Endothelial cell of umbilical vein (primary cell): Measurements from ENCODE around the gene C1orf115. TPM values are rescaled to one million over a fixed set of nuclear protein-coding genes. Genes with fewer than 3 reads are reported as not detected.

Source experiments
- BruUV-seq: library from RNA; stranded (reverse); fragments of 400-500 nt; replicated peaks from 2 replicates; lab custom pipeline; 2021; lab: Mats Ljungman, UMichigan
- CTCF ChIA-PET: fragments of 300-600, 350-600 bp; sonication (Branson Sonifier 250); formaldehyde crosslinking; loops from one replicate; lab custom pipeline; 2021; ENCODE audit warnings: antibody characterized with exemption, inconsistent platforms; lab: Charles Lee
- POLR2A ChIA-PET: fragments of 300-600, 350-600 bp; sonication (Branson Sonifier 250); formaldehyde crosslinking; loops from one replicate; lab custom pipeline; 2021; ENCODE audit warnings: antibody characterized with exemption, inconsistent platforms; lab: Charles Lee
- DNase-seq: peaks from one replicate; pipeline ENCODE4 v3.0.0-alpha.2; 2011; ENCODE audit warnings: low read depth, low spot score
- FAIRE-seq: peaks from 2 replicates; lab custom pipeline; 2011; peaks lifted over from hg19 to GRCh38; lab: Jason Lieb, UNC
- H2AFZ ChIP-seq: 2 replicates; pipeline ENCODE4 v1.6.0; 2012; ENCODE audit warnings: low read depth, low read length, control low read depth, inconsistent platforms
- H3K27ac ChIP-seq: 2 replicates; pipeline ENCODE4 v1.5.1; 2011; ENCODE audit warnings: low read depth, mild to moderate bottlenecking, control low read depth, low read length, moderate library complexity; ENCODE audit not compliant: insufficient read depth
- H3K27me3 ChIP-seq, 2 experiments: 2 replicates each; pipeline versions ENCODE4 v1.6.0 to v1.6.1; 2011; ENCODE audit warnings: low read length in 2 of 2, mixed read lengths in 1 of 2; ENCODE audit not compliant: control insufficient read depth in 2 of 2, insufficient read depth in 2 of 2
- H3K36me3 ChIP-seq, 2 experiments: 2 replicates in 1 of 2; 3 replicates in 1 of 2; pipeline ENCODE4 v1.5.1; 2011; ENCODE audit warnings: low read length in 2 of 2, mild to moderate bottlenecking in 1 of 2, moderate library complexity in 1 of 2; ENCODE audit not compliant: control insufficient read depth in 2 of 2, insufficient read depth in 2 of 2; ENCODE audit errors: extremely low read depth in 1 of 2
- H3K4me1 ChIP-seq: 3 replicates; pipeline ENCODE4 v1.5.1; 2011; ENCODE audit warnings: mild to moderate bottlenecking, low read length; ENCODE audit not compliant: control insufficient read depth, insufficient read depth; ENCODE audit errors: extremely low read depth
- H3K4me2 ChIP-seq: 2 replicates; pipeline ENCODE4 v1.6.1; 2011; ENCODE audit warnings: low read length, control low read depth, mixed read lengths; ENCODE audit not compliant: insufficient read depth
- H3K4me3 ChIP-seq, 3 experiments: fragments of 200-600 bp in 1 of 3; sonication (generic), shearing (Covaris generic) in 1 of 3; replicated peaks in 1 of 3; 2 replicates each; pipeline ENCODE4 v1.5.1; 2011 to 2016; ENCODE audit warnings: control low read depth in 3 of 3, low read length in 3 of 3, mild to moderate bottlenecking in 2 of 3, inconsistent platforms in 1 of 3, low read depth in 1 of 3, moderate library complexity in 1 of 3; ENCODE audit not compliant: insufficient read depth in 1 of 3
- H3K79me2 ChIP-seq: 2 replicates; pipeline ENCODE4 v1.6.0; 2012; ENCODE audit warnings: low read length, inconsistent platforms; ENCODE audit not compliant: control insufficient read depth, insufficient read depth
- H3K9ac ChIP-seq: replicated peaks from 2 replicates; pipeline ENCODE3; 2011; ENCODE audit warnings: low read length, control low read depth; ENCODE audit not compliant: insufficient read depth; ENCODE audit errors: extremely low read depth
- H3K9me1 ChIP-seq: replicated peaks from 3 replicates; pipeline ENCODE4 v1.6.0; 2011; ENCODE audit warnings: mild to moderate bottlenecking, low read length; ENCODE audit not compliant: control insufficient read depth, insufficient read depth; ENCODE audit errors: extremely low read depth
- H3K9me3 ChIP-seq: replicated peaks from 2 replicates; pipeline ENCODE4 v1.5.1; 2012; ENCODE audit warnings: low read length, inconsistent platforms; ENCODE audit not compliant: control insufficient read depth, insufficient read depth
- H4K20me1 ChIP-seq: replicated peaks from 2 replicates; pipeline ENCODE3; 2011; ENCODE audit warnings: mild to moderate bottlenecking, low read length; ENCODE audit not compliant: control insufficient read depth, insufficient read depth; ENCODE audit errors: extremely low read depth
- FOS ChIP-seq: IDR thresholded peaks from 2 replicates; pipeline ENCODE4 v1.6.1; 2011; ENCODE audit warnings: mild to moderate bottlenecking, low read length, moderate library complexity, borderline replicate concordance; ENCODE audit not compliant: insufficient read depth
- GATA2 ChIP-seq: IDR thresholded peaks from 2 replicates; pipeline ENCODE4 v1.7.0; 2011; ENCODE audit warnings: low read depth, mild to moderate bottlenecking, moderate library complexity, mixed read lengths, low read length; ENCODE audit not compliant: insufficient read length, insufficient read depth
- JUN ChIP-seq: IDR thresholded peaks from 2 replicates; pipeline ENCODE4 v1.6.1; 2011; ENCODE audit warnings: borderline replicate concordance, low read depth; ENCODE audit not compliant: insufficient read length, insufficient read depth
- MAX ChIP-seq: IDR thresholded peaks from 2 replicates; pipeline ENCODE4 v1.6.1; 2011; ENCODE audit not compliant: insufficient read depth, insufficient read length
- MYC ChIP-seq: IDR thresholded peaks from one replicate; pipeline ENCODE4 v1.6.1; 2011; ENCODE audit warnings: mild to moderate bottlenecking, low read depth, low read length
- POLR2A ChIP-seq: IDR thresholded peaks from 2 replicates; pipeline ENCODE4 v1.6.1; 2012; ENCODE audit warnings: low read depth, mild to moderate bottlenecking, control low read depth, low read length
- POLR2AphosphoS5 ChIP-seq: IDR thresholded peaks from 2 replicates; pipeline ENCODE4 v1.6.1; 2012; ENCODE audit warnings: low read depth, mild to moderate bottlenecking, control low read depth, low read length, moderate library complexity; ENCODE audit not compliant: insufficient read depth
- dilution Hi-C: fragments of 300-500 bp; cut with MboI; formaldehyde crosslinking; loops from one replicate; pipeline ENCODE4 v1.15.0; 2019; ENCODE audit warnings: low sequenced_read_pairs; ENCODE audit not compliant: extremely low pct_ligation_motif_present
- intact Hi-C: fragments of 100-400 bp; cut with micrococcal nuclease; formaldehyde crosslinking; loops from one replicate; pipeline ENCODE4 v1.10.0; 2022
- polyA plus RNA-seq, 4 experiments: library from polyadenylated mRNA; depleted of rRNA in 3 of 4; stranded (reverse) in 3 of 4; unstranded in 1 of 4; fragments of >200 nt; gene quantifications; 2 replicates each; pipeline versions ENCODE4 v1.2.1 to v1.2.3, GENCODE V29; 2011 to 2012; ENCODE audit warnings: missing spikeins in 1 of 4
- total RNA-seq: library from RNA; stranded (reverse); gene quantifications from 2 replicates; pipeline ENCODE4 v1.2.3, GENCODE V29; 2021

Gene C1orf115
- total and polyA plus RNA-seq, 2 donors (not counting 3 experiments of a cell fraction or from before 2014, with no cell fraction given) = 11.1 to 16.4 TPM

GRCh38 chr1:220732137-220732536 is 42.0 kb downstream of the C1orf115 start:
- CTCF ChIA-PET = interaction anchor here (1.6 to 4.1 kb wide), 8 partner anchors 11 to 452 kb away, joined by 3 to 83 read pairs (median 18); partner anchors contain the start of genes C1orf115 and MTARC2
- intact Hi-C loops = loop anchor here (2.0 to 5.0 kb wide), 3 partner anchors 459 to 1095 kb away; partner anchors contain the start of gene RAB3GAP2
- peaks cover 32% of the 10 kb centered on the region for H3K4me1 ChIP-seq
- FAIRE-seq (peak; percentile 71), DNase-seq (peak; percentile 85)
- H3K9me1 ChIP-seq = no peaks in the 10 kb centered on the region
- no peaks in the 10 kb centered on the region for H3K79me2 ChIP-seq
- peak overlapping the region; percentile 51 for H3K9ac ChIP-seq
- TF ChIP-seq JUN (no peak), POLR2AphosphoS5 (peak; percentile 53), POLR2A (peak; percentile 29), GATA2 (peak; percentile 95), MYC (peak; percentile 30), MAX (peak; percentile 83), FOS (no peak)
- dilution Hi-C loops = no loop called here
- H3K4me2 ChIP-seq = peak overlapping the region; percentile 91
- H3K27me3 ChIP-seq = no peaks in the 10 kb centered on the region
- POLR2A ChIA-PET = no interaction called here
- H4K20me1 ChIP-seq = no peaks in the 10 kb centered on the region
- H3K27ac ChIP-seq = peak overlapping the region; percentile 96
- no peaks in the 10 kb centered on the region for H3K36me3 ChIP-seq
- no TSS peak for BruUV-seq
- H2AFZ ChIP-seq = peak overlapping the region; percentile 88
- no peaks in the 10 kb centered on the region for H3K9me3 ChIP-seq
- H3K4me3 ChIP-seq = peak overlapping the region in 1 of 3 experiments; percentile 47
